Gastroesophageal sphincter (tissue), 3 donors: ENCODE data around the gene TMEM69.

Experiments
- CTCF ChIP-seq, 4 experiments: fragments of 200-600 bp in 2 of 4; fragments of 450-650 bp in 2 of 4; sonication (generic) in 1 of 4; IDR thresholded peaks; one replicate each; pipeline ENCODE4 v1.5.1; 2017 to 2019; ENCODE audit warnings: antibody characterized with exemption in 4 of 4, mild to moderate bottlenecking in 2 of 4, moderate library complexity in 2 of 4
- EP300 ChIP-seq: sonication (generic); formaldehyde crosslinking; IDR thresholded peaks from one replicate; pipeline ENCODE4 v1.6.1; 2017; ENCODE audit warnings: antibody characterized with exemption, mild to moderate bottlenecking
- POLR2A ChIP-seq, 2 donors: fragments of 450-650 bp; IDR thresholded peaks; one replicate each; pipeline ENCODE4 v1.6.1; 2017; ENCODE audit warnings: antibody characterized with exemption in 2 of 2, mild to moderate bottlenecking in 2 of 2, moderate library complexity in 1 of 2
- POLR2AphosphoS5 ChIP-seq: sonication (generic); formaldehyde crosslinking; IDR thresholded peaks from one replicate; pipeline ENCODE4 v1.6.1; 2017; ENCODE audit warnings: antibody characterized with exemption

- TF ChIP-seq CTCF (IDR thresholded peaks at IDR 0.05): no peak
- no peak for TF ChIP-seq POLR2A (IDR thresholded peaks at IDR 0.05)
- TF ChIP-seq POLR2AphosphoS5: no peak
- no peak for TF ChIP-seq EP300
Measured at GRCh38 chr1:45722809-45723208, 34.8 kb downstream of the TMEM69 start.
